MM.1S (cell line): Measurements from ENCODE around the gene ADRM1.

Source experiments
- DNase-seq: peaks from one replicate; pipeline ENCODE4 v3.0.0-alpha.2; 2015
- H2AFZ ChIP-seq: fragments of 300-600 bp; sonication (generic); 2 replicates; pipeline ENCODE4 v1.6.0; 2016; ENCODE audit warnings: antibody characterized with exemption, low read length
- H3F3A ChIP-seq: fragments of 300-600 bp; sonication (generic); 2 replicates; pipeline ENCODE4 v1.6.1; 2016; ENCODE audit warnings: mild to moderate bottlenecking, antibody characterized with exemption, low read length, moderate library complexity, mixed read lengths; ENCODE audit not compliant: insufficient read depth
- H3K27ac ChIP-seq: fragments of 300-600 bp; sonication (generic); 2 replicates; pipeline ENCODE4 v1.5.1; 2016; ENCODE audit warnings: mild to moderate bottlenecking, low read length
- H3K27me3 ChIP-seq: fragments of 300-600 bp; sonication (generic); replicated peaks from 2 replicates; pipeline ENCODE4 v1.6.0; 2016; ENCODE audit warnings: low read length; ENCODE audit not compliant: insufficient read depth
- H3K36me3 ChIP-seq: fragments of 300-600 bp; sonication (generic); replicated peaks from 2 replicates; pipeline ENCODE4 v1.6.1; 2016; ENCODE audit warnings: mild to moderate bottlenecking, low read length, mixed read lengths; ENCODE audit not compliant: insufficient read depth
- H3K4me1 ChIP-seq: fragments of 300-600 bp; sonication (generic); 2 replicates; pipeline ENCODE4 v1.6.1; 2016; ENCODE audit warnings: low read length, mixed read lengths
- H3K4me2 ChIP-seq: fragments of 300-600 bp; sonication (generic); 2 replicates; pipeline ENCODE4 v1.6.0; 2016; ENCODE audit warnings: low read depth, low read length
- H3K4me3 ChIP-seq: fragments of 300-600 bp; sonication (generic); 2 replicates; pipeline ENCODE4 v1.5.1; 2016; ENCODE audit warnings: low read length, mixed read lengths
- H3K79me2 ChIP-seq: fragments of 300-600 bp; sonication (generic); 2 replicates; pipeline ENCODE4 v1.6.1; 2016; ENCODE audit warnings: mixed run types, low read length, mixed read lengths
- H3K9ac ChIP-seq: fragments of 300-600 bp; sonication (generic); 2 replicates; pipeline ENCODE4 v1.6.1; 2016; ENCODE audit warnings: low read length, mixed read lengths
- H3K9me2 ChIP-seq: fragments of 300-600 bp; sonication (generic); replicated peaks from 2 replicates; pipeline ENCODE4 v1.6.1; 2016; ENCODE audit warnings: mild to moderate bottlenecking, low read length, mixed read lengths; ENCODE audit not compliant: insufficient read depth
- H3K9me3 ChIP-seq: fragments of 300-600 bp; sonication (generic); replicated peaks from 2 replicates; pipeline ENCODE4 v1.6.1; 2016; ENCODE audit warnings: mild to moderate bottlenecking, low read length, mixed read lengths; ENCODE audit not compliant: insufficient read depth
- H4K20me1 ChIP-seq: fragments of 300-600 bp; sonication (generic); 2 replicates; pipeline ENCODE4 v1.6.1; 2016; ENCODE audit warnings: mild to moderate bottlenecking, low read length, moderate library complexity, mixed read lengths; ENCODE audit not compliant: insufficient read depth
- CTCF ChIP-seq: fragments of 300-600 bp; sonication (generic); IDR thresholded peaks from 2 replicates; pipeline ENCODE4 v1.5.1; 2016; ENCODE audit warnings: antibody characterized with exemption, low read length, mixed read lengths
- EZH2 ChIP-seq: fragments of 300-600 bp; sonication (generic); optimal IDR thresholded peaks from 2 replicates; pipeline ENCODE3; 2017; ENCODE audit warnings: low read depth, mild to moderate bottlenecking, antibody characterized with exemption, low read length, mixed read lengths
- EZH2phosphoT487 ChIP-seq: fragments of 300-600 bp; sonication (generic); IDR thresholded peaks from 2 replicates; pipeline ENCODE4 v1.6.1; 2018; ENCODE audit warnings: antibody characterized with exemption, low read length

The ADRM1 gene

GRCh38 chr20:62275219-62275618 lies 27.6 kb upstream of the ADRM1 start:
- H3K27ac ChIP-seq, result no peak overlapping the region
- no peaks in the 10 kb centered on the region for H3F3A ChIP-seq
- H3K9me3 ChIP-seq, result no peaks in the 10 kb centered on the region
- H3K4me3 ChIP-seq, result no peak overlapping the region
- no peaks in the 10 kb centered on the region for H4K20me1 ChIP-seq
- H3K9me2 ChIP-seq, result no peaks in the 10 kb centered on the region
- no peak overlapping the region for H2AFZ ChIP-seq
- no peak for DNase-seq
- no peaks in the 10 kb centered on the region for H3K36me3 ChIP-seq
- no peak for TF ChIP-seq CTCF
- no peak for TF ChIP-seq EZH2
- TF ChIP-seq EZH2phosphoT487, result no peak
- H3K79me2 ChIP-seq, result no peaks in the 10 kb centered on the region
- H3K4me1 ChIP-seq, result no peaks in the 10 kb centered on the region
- no peak overlapping the region for H3K4me2 ChIP-seq
- H3K9ac ChIP-seq, result no peak overlapping the region
- no peaks in the 10 kb centered on the region for H3K27me3 ChIP-seq

DNA sequence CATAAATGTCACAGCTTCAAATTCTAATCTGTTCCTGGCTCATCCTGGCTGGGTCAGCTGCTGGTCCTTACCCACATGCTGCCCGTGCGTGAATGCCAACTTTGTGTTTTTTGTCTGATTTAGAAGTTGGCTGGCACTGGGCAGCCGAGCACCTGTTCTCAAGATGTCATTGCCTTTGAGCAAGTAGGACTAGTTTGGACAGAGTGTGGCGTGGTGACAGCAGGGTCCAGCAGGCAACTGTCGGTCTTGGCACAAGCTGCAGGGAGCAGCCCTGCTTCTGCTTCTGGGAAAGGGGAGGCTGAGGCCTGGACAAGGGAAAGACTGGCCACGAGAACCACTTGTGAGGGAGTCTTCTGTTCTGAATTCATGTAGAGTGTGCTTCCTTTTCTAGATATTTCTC lies 26.4 kb upstream of the ADRM1 start:
- Histone ChIP-seq H3K79me2 (no peaks in the 10 kb centered on the region), H4K20me1 (no peaks in the 10 kb centered on the region), H3K36me3 (no peaks in the 10 kb centered on the region), H3K4me2 (no peak overlapping the region), H3K9me2 (no peaks in the 10 kb centered on the region), H3K9ac (no peak overlapping the region), H3K27me3 (no peaks in the 10 kb centered on the region), H3F3A (no peaks in the 10 kb centered on the region), H3K4me3 (no peak overlapping the region), H2AFZ (no peak overlapping the region), H3K27ac (no peak overlapping the region), H3K9me3 (no peaks in the 10 kb centered on the region), H3K4me1 (no peaks in the 10 kb centered on the region)
- no peak for TF ChIP-seq EZH2
- no peak for DNase-seq

GRCh38 chr20:62277253-62277652 lies 25.5 kb upstream of the ADRM1 start:
- no peaks in the 10 kb centered on the region for H3K27me3 ChIP-seq

More at GRCh38 chr20:62277253-62277652, 25.5 kb upstream of the ADRM1 start:
- H4K20me1 ChIP-seq, result no peaks in the 10 kb centered on the region
- no peak overlapping the region for H3K4me3 ChIP-seq
- no peaks in the 10 kb centered on the region for H3K79me2 ChIP-seq
- no peak for DNase-seq
- no peaks in the 10 kb centered on the region for H3K36me3 ChIP-seq
- no peaks in the 10 kb centered on the region for H3K9me3 ChIP-seq
- no peaks in the 10 kb centered on the region for H3K9me2 ChIP-seq
- H3K4me2 ChIP-seq, result no peak overlapping the region
- H2AFZ ChIP-seq, result no peak overlapping the region
- H3F3A ChIP-seq, result no peaks in the 10 kb centered on the region
- TF ChIP-seq CTCF, result no peak
- no peak for TF ChIP-seq EZH2phosphoT487
- no peak for TF ChIP-seq EZH2
- no peak overlapping the region for H3K9ac ChIP-seq
- H3K4me1 ChIP-seq, result no peaks in the 10 kb centered on the region
- no peak overlapping the region for H3K27ac ChIP-seq
